SK-N-SH treated with all-trans-retinoic acid at 6 μM for 48 hours (cell line): ENCODE data around the gene B4GAT1.
A peak's percentile ranks its signal among the peaks of the same experiment; 100 is the strongest.

Experiments used
- ESRRG ChIP-seq: fragments of 250-450 bp; sonication (Bioruptor Pico); IDR thresholded peaks from 2 replicates; pipeline ENCODE4 v1.6.1; 2021; ENCODE audit warnings: mild to moderate bottlenecking
- ISL1 ChIP-seq: fragments of 250-450 bp; sonication (Bioruptor Pico); IDR thresholded peaks from 2 replicates; pipeline ENCODE4 v2.1.2; 2022; ENCODE audit warnings: mild to moderate bottlenecking, moderate library complexity
- TCF4 ChIP-seq: fragments of 250-450 bp; sonication (Bioruptor Pico); IDR thresholded peaks from 2 replicates; pipeline ENCODE4 v1.8.0; 2021; ENCODE audit warnings: mild to moderate bottlenecking, moderate library complexity, borderline replicate concordance
- TOX ChIP-seq: fragments of 250-450 bp; sonication (Bioruptor Pico); IDR thresholded peaks from 2 replicates; pipeline ENCODE4 v1.8.0; 2021; ENCODE audit warnings: mild to moderate bottlenecking, moderate library complexity, borderline replicate concordance
- ZFP30 ChIP-seq: fragments of 450-650 bp; formaldehyde crosslinking; IDR thresholded peaks from 2 replicates; pipeline ENCODE4 v1.5.0; 2022; ENCODE audit warnings: mild to moderate bottlenecking, moderate library complexity
- TF ChIP-seq, protein P1 (sequence below): fragments of 250-450 bp; sonication (Bioruptor Pico); IDR thresholded peaks from 2 replicates; pipeline ENCODE4 v1.8.0; 2020; ENCODE audit warnings: mild to moderate bottlenecking, moderate library complexity, borderline replicate concordance

DNA sequence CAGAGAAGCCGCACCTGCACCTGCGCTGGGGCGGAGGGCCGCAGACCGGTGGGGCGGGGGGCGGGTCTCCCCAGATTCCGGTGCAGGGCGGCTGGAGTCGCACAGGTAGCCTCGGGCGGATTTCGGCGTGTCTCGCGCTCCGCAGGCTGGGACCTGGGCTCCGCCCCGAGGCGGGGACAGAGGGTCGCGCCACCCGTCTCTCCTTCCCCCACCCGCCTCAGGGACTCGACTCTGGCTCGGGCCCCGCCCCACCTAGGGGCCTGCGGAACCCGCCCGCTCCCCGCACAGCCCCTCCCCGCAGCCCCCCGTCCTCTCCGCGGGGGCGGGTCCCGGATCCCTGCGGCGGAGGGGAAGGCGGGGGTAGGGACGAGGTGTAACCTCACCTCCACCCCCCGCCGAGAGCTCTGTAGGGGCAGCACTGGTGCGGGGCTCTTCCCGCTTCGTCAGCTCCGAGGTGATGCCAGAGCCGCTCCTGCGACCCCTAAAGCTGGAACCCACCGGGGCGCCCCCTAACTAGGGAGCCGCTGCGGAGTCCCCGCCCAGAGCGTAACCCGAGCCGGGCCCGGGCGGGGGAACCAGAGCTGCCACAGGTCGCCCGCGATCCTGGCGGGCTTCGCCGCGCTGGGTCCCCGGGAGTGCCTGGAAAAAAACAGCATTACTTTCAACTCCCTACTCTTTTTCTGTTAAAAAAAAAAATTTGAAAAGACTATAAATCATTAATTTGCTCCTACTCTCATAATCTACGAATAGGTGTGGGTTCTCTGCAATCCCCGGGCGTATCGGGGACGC is 24.4 kb upstream of the B4GAT1 start, which contains the start of gene SLC29A2:
- TF ChIP-seq TCF4 (CRISPR knock-in tag) = no peak
- no peak for TF ChIP-seq ISL1 (CRISPR knock-in tag)
- TF ChIP-seq TOX (CRISPR knock-in tag) = no peak
- TF ChIP-seq ESRRG (CRISPR knock-in tag) = no peak
- TF ChIP-seq, protein P1, sequence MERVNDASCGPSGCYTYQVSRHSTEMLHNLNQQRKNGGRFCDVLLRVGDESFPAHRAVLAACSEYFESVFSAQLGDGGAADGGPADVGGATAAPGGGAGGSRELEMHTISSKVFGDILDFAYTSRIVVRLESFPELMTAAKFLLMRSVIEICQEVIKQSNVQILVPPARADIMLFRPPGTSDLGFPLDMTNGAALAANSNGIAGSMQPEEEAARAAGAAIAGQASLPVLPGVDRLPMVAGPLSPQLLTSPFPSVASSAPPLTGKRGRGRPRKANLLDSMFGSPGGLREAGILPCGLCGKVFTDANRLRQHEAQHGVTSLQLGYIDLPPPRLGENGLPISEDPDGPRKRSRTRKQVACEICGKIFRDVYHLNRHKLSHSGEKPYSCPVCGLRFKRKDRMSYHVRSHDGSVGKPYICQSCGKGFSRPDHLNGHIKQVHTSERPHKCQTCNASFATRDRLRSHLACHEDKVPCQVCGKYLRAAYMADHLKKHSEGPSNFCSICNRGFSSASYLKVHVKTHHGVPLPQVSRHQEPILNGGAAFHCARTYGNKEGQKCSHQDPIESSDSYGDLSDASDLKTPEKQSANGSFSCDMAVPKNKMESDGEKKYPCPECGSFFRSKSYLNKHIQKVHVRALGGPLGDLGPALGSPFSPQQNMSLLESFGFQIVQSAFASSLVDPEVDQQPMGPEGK (CRISPR knock-in tag) = 0 out of 2 replicates have a peak, but pooled peaks have one; percentile 31
- no peak for TF ChIP-seq ZFP30 (CRISPR knock-in tag)
